Measurements from ENCODE around the gene IQCK. TPM values are rescaled to one million over a fixed set of nuclear protein-coding genes. Genes with fewer than 3 reads are reported as not detected.

Gene IQCK
- total RNA-seq, 1 donor from 2014 or later = 19.9 TPM

- no peak for DNase-seq (ENCODE audit: low read depth)
- TF ChIP-seq CTCF (IDR thresholded peaks at IDR 0.05; ENCODE audit: insufficient read depth, low read length, poor library complexity, severe bottlenecking) = no peak
- Histone ChIP-seq H3K27me3 (ENCODE audit: control insufficient read depth, insufficient read depth, low read length) (no peaks in the 10 kb centered on the region), H3K36me3 (ENCODE audit: control insufficient read depth, insufficient read depth, low read length) (peaks cover 7% of the 10 kb centered on the region), H3K4me3 (ENCODE audit: low read depth, low read length) (no peak overlapping the region)
These were observed 17.0 kb upstream of the IQCK start for GRCh38 chr16:19701091-19701490.

- no peak for TF ChIP-seq CTCF (IDR thresholded peaks at IDR 0.05; ENCODE audit: insufficient read depth, low read length, poor library complexity, severe bottlenecking)
These were observed 14.7 kb upstream of the IQCK start for GRCh38 chr16:19703172-19703889.

GRCh38 chr16:19704321-19705145 lies 13.5 kb upstream of the IQCK start:
- Histone ChIP-seq H3K36me3 (ENCODE audit: control insufficient read depth, insufficient read depth, low read length) (peaks cover 5% of the 10 kb centered on the region), H3K4me3 (ENCODE audit: low read depth, low read length) (no peak overlapping the region), H3K27me3 (ENCODE audit: control insufficient read depth, insufficient read depth, low read length) (no peaks in the 10 kb centered on the region)
- DNase-seq (ENCODE audit: low read depth) = no peak
- no peak for TF ChIP-seq CTCF (IDR thresholded peaks at IDR 0.05; ENCODE audit: insufficient read depth, low read length, poor library complexity, severe bottlenecking)

More at GRCh38 chr16:19703172-19703889, 14.7 kb upstream of the IQCK start:
- Histone ChIP-seq H3K36me3 (ENCODE audit: control insufficient read depth, insufficient read depth, low read length) (peaks cover 5% of the 10 kb centered on the region), H3K27me3 (ENCODE audit: control insufficient read depth, insufficient read depth, low read length) (no peaks in the 10 kb centered on the region), H3K4me3 (ENCODE audit: low read depth, low read length) (no peak overlapping the region)
- no peak for DNase-seq (ENCODE audit: low read depth)

GRCh38 chr16:19705146-19705501 lies 12.9 kb upstream of the IQCK start:
- TF ChIP-seq CTCF (IDR thresholded peaks at IDR 0.05; ENCODE audit: insufficient read depth, low read length, poor library complexity, severe bottlenecking) = no peak
- H3K27me3 ChIP-seq (ENCODE audit: control insufficient read depth, insufficient read depth, low read length) = no peaks in the 10 kb centered on the region
- no peak overlapping the region for H3K4me3 ChIP-seq (ENCODE audit: low read depth, low read length)
- peaks cover 5% of the 10 kb centered on the region for H3K36me3 ChIP-seq (ENCODE audit: control insufficient read depth, insufficient read depth, low read length)
- no peak for DNase-seq (ENCODE audit: low read depth)

GRCh38 chr16:19705843-19706242 lies 12.2 kb upstream of the IQCK start:
- TF ChIP-seq CTCF (IDR thresholded peaks at IDR 0.05; ENCODE audit: insufficient read depth, low read length, poor library complexity, severe bottlenecking) = no peak
- Histone ChIP-seq H3K4me3 (ENCODE audit: low read depth, low read length) (no peak overlapping the region), H3K27me3 (ENCODE audit: control insufficient read depth, insufficient read depth, low read length) (no peaks in the 10 kb centered on the region), H3K36me3 (ENCODE audit: control insufficient read depth, insufficient read depth, low read length) (peaks cover 5% of the 10 kb centered on the region)
- DNase-seq (ENCODE audit: low read depth) = no peak

Data from kidney epithelial cell (primary cell).